ENCODE results near the gene FEV. TPM values are rescaled to one million over a fixed set of nuclear protein-coding genes. Genes with fewer than 3 reads are reported as not detected.

Gene FEV
- total RNA-seq, 1 experiment from 2014 or later = 0.34 TPM

- DNase-seq (ENCODE audit: low read depth) = peak; percentile 88
Observed at GRCh38 chr2:218979846-218980734, 4.9 kb downstream of the FEV start.

GRCh38 chr2:218975060-218975777 lies 9.8 kb downstream of the FEV start:
- DNase-seq (ENCODE audit: low read depth) = no peak

- DNase-seq (ENCODE audit: low read depth) = no peak
Observed at GRCh38 chr2:218970894-218971293, 14.1 kb downstream of the FEV start.

- DNase-seq (ENCODE audit: low read depth) = peak; percentile 89
Observed at GRCh38 chr2:218964041-218964771, 20.8 kb downstream of the FEV start.

- DNase-seq (ENCODE audit: low read depth) = peak; percentile 29
Observed at GRCh38 chr2:218963601-218964000, 21.4 kb downstream of the FEV start.

GRCh38 chr2:218962859-218963492 lies 22.0 kb downstream of the FEV start:
- DNase-seq (ENCODE audit: low read depth) = peak; percentile 95

GRCh38 chr2:218961651-218962570 lies 23.1 kb downstream of the FEV start:
- peak; percentile 30 for DNase-seq (ENCODE audit: low read depth)

- DNase-seq (ENCODE audit: low read depth) = no peak
Observed at GRCh38 chr2:218961229-218961628, 23.8 kb downstream of the FEV start.

GRCh38 chr2:218960309-218961165 lies 24.4 kb downstream of the FEV start:
- peak; percentile 43 for DNase-seq (ENCODE audit: low read depth)

- no peak for DNase-seq (ENCODE audit: low read depth)
Observed at GRCh38 chr2:218959761-218960308, 25.1 kb downstream of the FEV start.

GRCh38 chr2:218959141-218959731 lies 25.7 kb downstream of the FEV start, which contains the start of gene CDK5R2:
Gene CDK5R2, plus strand, starts transcription at chr2:218959666. Its CDS starts 155 bp downstream, at chr2:218959821.
- peak; percentile 94 for DNase-seq (ENCODE audit: low read depth)

GRCh38 chr2:218958276-218958675 lies 26.7 kb downstream of the FEV start:
- no peak for DNase-seq (ENCODE audit: low read depth)

- no peak for DNase-seq (ENCODE audit: low read depth)
Observed at GRCh38 chr2:218957671-218958070, 27.3 kb downstream of the FEV start.

GRCh38 chr2:218956039-218956438 lies 28.9 kb downstream of the FEV start:
- no peak for DNase-seq (ENCODE audit: low read depth)

GRCh38 chr2:218954541-218955300 lies 30.3 kb downstream of the FEV start:
- DNase-seq (ENCODE audit: low read depth) = no peak

GRCh38 chr2:218953366-218953954 lies 31.5 kb downstream of the FEV start:
- peak; percentile 19 for DNase-seq (ENCODE audit: low read depth)

GRCh38 chr2:218952160-218952559 lies 32.8 kb downstream of the FEV start:
- DNase-seq (ENCODE audit: low read depth) = no peak

GRCh38 chr2:218946621-218947020 lies 38.4 kb downstream of the FEV start:
- no peak for DNase-seq (ENCODE audit: low read depth)

Data from Daoy (cell line).